Stimulated activated CD4-positive, alpha-beta T cell treated with anti-CD3 and anti-CD28 coated beads, Interleukin-12 subunit alpha, Interleukin-12 subunit beta, amount 100 ng/mL, for 4 hours (primary cell): ENCODE measurements around the gene LENEP.

Experiments
- DNase-seq: peaks from one replicate; pipeline ENCODE4 v3.0.0-alpha.2; 2020

The LENEP gene

DNA sequence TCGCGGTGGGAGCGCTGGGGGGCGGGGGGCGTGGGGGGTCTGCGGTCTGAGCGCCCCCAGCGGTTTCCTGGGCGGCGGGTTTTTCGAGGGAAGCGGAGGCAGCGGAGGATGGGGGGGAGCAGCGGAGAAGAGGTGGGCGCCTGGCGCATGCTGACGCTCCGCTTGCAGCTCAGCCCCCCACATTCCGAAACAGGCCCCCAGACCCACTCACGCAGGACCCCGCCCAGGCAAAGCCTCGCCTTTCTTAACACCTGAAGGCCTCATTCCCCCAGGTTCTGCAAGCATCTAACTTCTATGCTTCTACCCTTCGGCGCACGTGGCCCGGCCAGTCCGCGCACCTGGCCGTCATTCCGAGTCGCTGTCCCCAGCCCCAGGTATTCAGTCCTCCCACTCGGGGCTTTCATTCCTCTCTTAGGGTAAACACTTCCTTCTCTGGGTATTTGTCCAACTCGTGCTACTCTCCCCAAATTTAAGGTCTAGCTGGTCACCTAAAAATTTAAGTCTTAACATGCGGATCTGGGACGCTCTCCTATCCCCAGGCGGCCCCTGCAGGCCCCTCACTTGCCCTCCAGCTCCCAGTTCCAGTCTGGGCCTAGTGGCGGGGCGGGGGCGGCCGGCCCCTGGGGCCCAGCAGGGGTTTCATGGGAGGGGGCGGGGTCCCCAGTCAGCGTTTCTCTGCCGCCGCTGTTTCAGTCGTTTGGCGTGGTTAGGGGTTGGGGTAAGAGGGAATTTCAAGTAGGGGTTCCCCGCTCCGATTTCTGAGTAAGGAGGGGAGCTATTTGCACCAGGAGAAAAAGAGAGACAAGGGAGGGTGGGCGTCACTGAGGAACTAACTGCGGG lies 6.4 kb downstream of the LENEP start:
- DNase-seq = peak; percentile 65

- DNase-seq = no peak
Observed at GRCh38 chr1:155000411-155000725, 7.0 kb downstream of the LENEP start.

GRCh38 chr1:155000726-155001424 lies 7.5 kb downstream of the LENEP start:
- peak; percentile 79 for DNase-seq

GRCh38 chr1:155001425-155001674 lies 8.0 kb downstream of the LENEP start:
- DNase-seq = no peak

DNA sequence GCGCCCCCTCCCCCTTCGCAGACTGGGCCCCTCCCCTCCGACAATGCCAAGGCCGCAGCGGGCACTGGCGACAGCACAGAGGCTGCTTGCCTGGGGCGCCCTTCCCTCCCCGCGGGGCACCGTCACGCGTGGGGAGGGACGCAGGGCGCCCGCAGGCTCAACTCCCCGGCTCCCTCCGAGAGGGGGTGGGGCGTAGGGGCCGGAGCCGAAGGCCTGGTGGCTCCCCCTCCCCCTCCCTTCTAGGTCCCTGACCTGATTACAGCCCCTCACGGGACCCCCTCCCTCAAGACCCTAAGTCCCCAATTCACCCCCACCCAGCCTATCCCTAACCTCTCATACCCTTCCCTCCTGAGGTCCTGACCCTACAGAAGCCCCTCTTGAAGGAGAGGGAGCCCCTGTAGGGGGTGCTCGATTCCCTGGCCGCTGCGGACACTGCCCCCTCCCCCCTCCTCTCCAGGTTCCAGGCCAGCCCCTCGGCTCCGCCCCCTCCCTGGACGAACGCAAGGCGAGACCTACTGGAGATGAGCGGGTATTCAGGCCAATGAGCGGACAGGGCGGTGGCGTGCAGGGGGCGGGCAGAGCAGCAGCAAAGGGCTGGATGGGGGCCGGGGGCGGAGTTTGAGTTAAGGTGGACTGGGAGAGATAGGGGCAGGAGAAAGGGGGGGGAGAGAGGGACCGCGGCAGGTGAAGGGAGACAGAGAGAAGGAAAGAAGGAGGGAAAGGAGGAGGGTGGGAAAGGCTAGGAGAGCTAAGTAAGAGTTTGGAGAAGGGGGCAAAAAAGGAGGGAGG lies 8.5 kb downstream of the LENEP start:
- peak; percentile 98 for DNase-seq

- no peak for DNase-seq
Observed at GRCh38 chr1:155002464-155003226, 9.3 kb downstream of the LENEP start, which contains the start of gene ZBTB7B. ZBTB7B (plus strand) TSS chr1:155002802; CDS start chr1:155014661, 11,859 bp downstream.

GRCh38 chr1:155003227-155003765 lies 9.9 kb downstream of the LENEP start:
- no peak for DNase-seq

DNA sequence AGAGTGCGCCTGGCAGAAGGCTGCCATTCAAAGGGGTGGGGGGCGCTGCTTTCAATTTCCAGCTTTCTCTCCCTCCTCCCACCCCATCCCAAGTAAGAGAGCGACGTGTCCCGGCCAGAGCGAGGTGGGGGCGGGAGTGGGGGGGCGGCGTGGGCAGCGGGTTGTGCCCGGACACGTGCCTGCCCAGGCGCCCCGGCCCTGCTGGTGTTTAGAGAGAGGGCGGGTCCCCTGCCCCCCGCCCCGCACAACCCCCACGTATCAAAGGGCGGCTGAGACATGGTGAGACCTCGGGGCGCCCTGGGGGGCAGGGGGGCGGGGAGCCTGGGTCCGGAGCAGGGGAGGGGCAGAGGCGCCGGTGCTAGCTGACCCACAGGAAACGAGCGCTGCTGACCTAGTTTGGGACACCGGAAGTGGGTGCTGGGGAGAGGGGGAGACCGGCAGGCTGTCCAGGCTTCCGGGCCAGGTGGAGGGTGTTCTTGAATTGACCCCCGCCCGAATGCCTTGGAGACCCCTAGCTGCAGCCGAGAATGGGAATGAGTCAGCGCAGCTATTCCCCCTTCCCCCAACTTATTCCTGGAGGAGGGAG lies 10.5 kb downstream of the LENEP start:
- no peak for DNase-seq

GRCh38 chr1:155004352-155005075 lies 11.1 kb downstream of the LENEP start:
- no peak for DNase-seq

DNA sequence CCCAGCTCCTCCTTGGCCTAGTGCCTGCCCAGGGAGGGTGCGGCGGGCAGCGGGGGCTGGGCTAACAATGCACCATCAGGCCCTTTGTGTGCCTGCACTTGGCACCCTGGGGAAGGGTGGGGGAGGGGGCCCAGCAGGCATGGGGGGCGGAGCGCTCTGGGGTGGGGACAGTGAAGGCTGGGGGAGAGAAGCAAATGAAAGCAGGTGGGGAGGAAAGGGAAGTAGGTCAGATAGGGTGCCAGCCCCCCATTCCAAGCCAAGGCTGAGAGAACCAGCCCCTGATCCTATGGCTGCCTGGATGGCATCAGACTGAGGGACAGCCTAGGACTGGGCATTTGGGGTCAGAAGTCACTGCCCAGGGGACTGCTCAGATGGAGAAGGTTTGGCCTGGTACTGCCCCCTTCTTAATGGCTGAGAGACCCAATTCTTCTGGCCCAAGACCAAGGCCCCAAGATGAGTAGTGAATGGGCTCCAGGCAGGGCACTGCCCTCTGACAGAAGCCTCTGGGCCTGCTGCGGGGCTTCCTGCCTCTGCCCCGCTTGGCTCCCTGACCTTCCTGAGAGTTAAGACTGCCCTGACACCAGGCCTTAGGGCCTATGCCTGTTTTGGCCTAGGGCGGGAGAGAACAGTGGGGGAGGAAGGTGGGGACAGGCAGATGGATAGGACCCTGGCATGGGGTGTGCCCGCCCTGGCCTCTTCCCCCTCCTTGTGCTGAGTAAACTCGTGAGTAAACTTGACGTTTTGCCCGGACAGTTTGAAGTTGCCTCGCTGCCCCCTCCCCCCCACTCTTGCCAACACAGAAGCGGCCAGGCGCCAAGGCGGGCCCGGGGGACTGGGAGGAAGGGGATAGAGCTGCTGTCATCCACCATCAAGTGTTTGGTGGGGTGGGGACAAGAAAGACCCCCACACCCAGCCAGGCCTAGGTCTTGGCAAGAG lies 12.0 kb downstream of the LENEP start:
- no peak for DNase-seq

GRCh38 chr1:155006601-155007101 lies 13.3 kb downstream of the LENEP start:
- DNase-seq = no peak

- no peak for DNase-seq
Observed at GRCh38 chr1:155007251-155007828, 14.0 kb downstream of the LENEP start.

DNA sequence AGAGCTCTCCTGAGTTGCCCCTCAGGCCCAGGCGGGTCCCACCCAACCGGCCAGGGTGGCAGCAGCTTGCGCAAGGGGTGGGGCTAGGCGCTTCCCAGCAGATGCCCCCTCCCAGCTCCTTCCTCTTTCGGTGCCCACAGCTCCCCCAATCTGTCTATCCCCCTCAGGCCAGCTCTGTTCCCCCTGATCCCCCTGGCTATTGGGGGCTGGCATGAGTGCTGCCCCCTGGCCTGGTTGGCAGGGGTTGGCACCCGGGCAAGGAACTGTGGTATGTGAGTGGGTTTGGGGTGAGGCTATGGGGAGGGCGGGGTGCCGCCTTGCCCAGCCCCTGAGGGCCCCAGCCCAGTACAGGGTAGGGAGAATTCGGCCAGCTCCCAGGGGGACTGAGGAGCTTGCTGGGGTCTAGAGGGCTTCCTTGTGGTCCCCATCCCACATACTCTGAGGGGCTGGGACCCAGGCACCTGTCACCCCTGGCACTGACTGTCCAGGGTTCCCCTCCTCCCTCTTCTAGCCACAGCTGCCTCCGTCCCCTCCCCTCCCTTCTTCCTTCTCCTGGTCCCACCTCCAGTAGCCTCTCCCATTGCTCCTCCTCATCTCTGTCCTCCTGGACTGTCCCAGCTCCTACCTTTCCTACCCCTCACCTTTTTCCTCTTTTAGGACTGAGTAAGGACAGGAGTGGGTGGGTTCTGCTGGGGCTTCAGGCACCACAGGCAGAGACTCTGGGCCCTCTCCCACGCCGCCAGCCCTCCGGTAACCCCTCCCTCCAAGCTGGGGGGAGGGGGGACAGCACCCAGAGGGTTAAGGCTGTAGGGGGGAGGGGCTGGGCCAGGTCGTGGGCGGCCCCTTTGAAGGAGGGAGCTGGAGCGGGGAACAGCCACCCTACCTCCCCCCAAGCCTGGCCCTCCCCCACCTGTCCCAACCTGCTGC lies 14.9 kb downstream of the LENEP start:
- peak; percentile 81 for DNase-seq

GRCh38 chr1:155009221-155009711 lies 15.9 kb downstream of the LENEP start:
- no peak for DNase-seq

- DNase-seq = no peak
Observed at GRCh38 chr1:155009742-155010141, 16.4 kb downstream of the LENEP start.

DNA sequence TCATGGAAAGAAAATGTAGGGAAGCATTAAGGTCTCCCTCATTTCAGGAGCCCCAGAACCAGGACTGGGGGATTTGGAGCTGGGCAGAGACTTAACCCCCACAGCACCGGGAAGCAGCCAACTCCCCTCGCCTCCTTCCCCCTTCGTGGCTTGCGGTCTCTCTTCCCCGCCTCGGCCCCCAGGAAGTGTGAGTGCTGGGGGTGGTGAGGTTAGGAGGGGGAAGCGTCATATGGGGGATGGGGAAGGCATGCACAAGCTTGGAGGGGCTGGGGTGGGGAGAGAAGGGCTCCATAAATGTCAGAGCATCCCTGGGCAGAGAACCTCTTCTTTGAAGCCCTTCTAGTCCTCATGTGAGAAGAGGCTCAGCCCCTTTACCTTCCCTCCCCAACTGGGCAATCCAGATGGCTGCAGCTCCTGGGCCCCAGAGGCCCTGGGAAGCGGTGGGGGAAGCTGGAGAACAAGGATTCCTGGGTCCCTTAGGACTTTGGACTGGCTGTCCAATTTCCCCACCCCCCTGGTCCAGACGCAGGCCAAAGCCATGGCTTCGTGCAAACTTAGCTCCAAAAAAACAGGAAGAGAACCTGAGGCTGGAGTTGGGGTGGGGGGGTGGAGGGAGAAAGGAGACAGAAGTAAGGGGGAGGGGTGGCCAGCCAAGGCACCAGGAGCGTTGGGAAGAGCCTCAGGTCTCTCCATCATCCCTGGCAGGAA lies 17.0 kb downstream of the LENEP start:
- peak; percentile 45 for DNase-seq

DNA sequence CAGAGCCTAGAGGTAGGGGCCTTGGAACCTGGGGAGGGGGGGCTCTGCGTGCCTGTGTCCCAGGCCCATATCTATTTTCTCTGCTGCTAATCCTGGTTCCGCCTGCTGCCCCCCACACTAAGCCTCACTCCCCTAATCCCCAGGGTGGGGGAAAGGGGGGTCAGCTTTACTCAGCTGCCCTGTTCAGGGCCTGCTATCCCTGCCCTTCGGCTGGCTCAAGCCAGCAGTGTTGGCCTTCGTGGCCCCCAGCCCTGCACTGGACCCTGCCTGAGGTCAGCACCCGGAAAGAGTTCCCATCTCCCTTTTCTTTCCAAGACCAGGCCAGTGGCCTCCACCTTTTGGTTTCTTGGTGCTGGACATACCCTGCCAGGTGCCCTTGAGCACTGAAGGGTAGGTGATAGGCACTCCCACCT lies 17.6 kb downstream of the LENEP start:
- no peak for DNase-seq
